Gastroesophageal sphincter (tissue), 2 donors: Measurements from ENCODE around the gene ZNHIT6.

Source experiments
- POLR2A ChIP-seq, 2 donors: fragments of 450-650 bp; IDR thresholded peaks; one replicate each; pipeline ENCODE4 v1.6.1; 2017; ENCODE audit warnings: antibody characterized with exemption in 2 of 2, mild to moderate bottlenecking in 2 of 2, moderate library complexity in 1 of 2
- POLR2AphosphoS5 ChIP-seq: sonication (generic); formaldehyde crosslinking; IDR thresholded peaks from one replicate; pipeline ENCODE4 v1.6.1; 2017; ENCODE audit warnings: antibody characterized with exemption

GRCh38 chr1:85608851-85609250 is 99.4 kb downstream of the ZNHIT6 start:
- TF ChIP-seq POLR2A (IDR thresholded peaks at IDR 0.05) (no peak), POLR2AphosphoS5 (no peak)
